Measurements from ENCODE around the gene TUBA1C.

DNA sequence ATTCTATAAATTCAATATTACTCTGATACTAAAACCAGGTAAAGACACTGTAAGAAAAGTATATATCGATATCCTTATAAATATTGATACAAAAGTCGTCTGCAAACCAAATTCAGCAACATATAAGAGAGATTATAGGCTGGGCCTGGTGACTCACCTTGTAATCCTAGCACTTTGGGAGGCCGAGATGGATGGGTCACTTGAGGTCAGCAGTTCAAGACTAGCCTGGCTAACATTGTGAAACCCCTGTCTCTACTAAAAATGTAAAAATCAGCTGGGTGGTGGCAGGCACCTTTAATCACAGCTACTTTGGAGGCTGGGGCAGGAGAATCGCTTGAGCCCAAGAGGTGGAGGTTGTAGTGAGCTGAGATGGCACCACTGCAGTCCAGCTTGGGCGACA, 13.5 kb upstream of the TUBA1C start:
- TF ChIP-seq EZH2 (IDR thresholded peaks at IDR 0.05; ENCODE audit: low read depth, low read length, severe bottlenecking) (no peak), RXRA (IDR thresholded peaks at IDR 0.05; ENCODE audit: insufficient read depth, low read depth, low read length) (no peak), CHD2 (IDR thresholded peaks at IDR 0.05; ENCODE audit: low read length) (no peak), KDM5A (IDR thresholded peaks at IDR 0.05; ENCODE audit: low read length) (no peak), HDAC2 (IDR thresholded peaks at IDR 0.05; ENCODE audit: borderline replicate concordance in 1 of 2, low read depth in 2 of 2, low read length in 2 of 2) (no peak), POLR2AphosphoS5 (IDR thresholded peaks at IDR 0.05; ENCODE audit: low read depth, low read length) (no peak), RAD21 (IDR thresholded peaks at IDR 0.05 in 1 of 2, conservative IDR thresholded peaks at IDR 0.05 in 1 of 2; ENCODE audit: low read depth in 2 of 2, low read length in 2 of 2) (no peak), TBP (IDR thresholded peaks at IDR 0.05; ENCODE audit: low read depth, low read length) (no peak), KDM1A (IDR thresholded peaks at IDR 0.05; ENCODE audit: borderline replicate concordance, low read length) (no peak), EGR1 (IDR thresholded peaks at IDR 0.05; ENCODE audit: borderline replicate concordance, low read depth, low read length) (no peak)

All from H1 (cell line).